ENCODE data around the gene ZCCHC24. TPM values are rescaled to one million over a fixed set of nuclear protein-coding genes. Genes with fewer than 3 reads are reported as not detected.

ZCCHC24 gene
- total and polyA plus RNA-seq, 2 donors from 2014 or later = 8.4 to 21.3 TPM

DNA sequence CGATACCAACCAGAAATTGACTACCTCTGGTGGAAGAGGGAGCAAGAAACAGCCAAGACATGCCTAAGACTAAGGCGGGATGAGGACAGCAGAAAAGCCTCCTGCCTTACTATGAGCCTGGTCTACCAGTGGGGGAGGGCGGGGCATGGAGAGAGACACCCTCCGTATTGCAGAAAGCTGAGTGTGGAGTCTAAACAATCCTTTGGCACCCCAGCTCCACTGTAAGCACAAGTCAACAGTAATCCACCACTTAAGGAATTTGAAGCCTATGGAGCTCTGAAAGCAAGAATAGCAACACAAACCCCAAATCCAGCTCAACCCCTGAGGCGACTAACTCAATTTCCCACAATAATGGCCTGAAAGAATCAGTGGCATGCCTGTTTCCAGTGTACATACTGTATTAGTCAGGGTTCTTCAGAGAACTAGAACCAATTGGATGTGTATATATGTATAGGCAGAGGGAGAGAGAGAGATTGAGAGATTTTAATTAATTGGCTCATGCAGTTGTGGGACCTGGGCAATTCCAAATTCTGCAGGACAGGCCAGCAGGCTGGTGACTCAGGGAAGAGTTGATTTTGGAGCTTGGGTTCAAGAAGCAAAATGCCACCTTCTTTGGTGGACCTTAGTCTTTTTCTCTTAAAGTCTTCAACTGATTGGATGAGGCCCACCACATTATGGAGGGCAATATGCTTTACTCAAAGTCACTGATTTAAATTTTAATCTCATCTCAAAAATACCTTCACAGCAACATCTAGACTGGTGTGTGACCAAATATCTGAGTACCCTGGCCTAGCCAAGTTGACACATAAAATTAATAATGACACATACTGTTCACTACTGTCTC is 84.7 kb downstream of the ZCCHC24 start:
- no peak for DNase-seq
- Histone ChIP-seq H3K9me3 (ENCODE audit: control insufficient read depth in 2 of 3, insufficient read depth in 1 of 3, low read length in 3 of 3) (no peaks in the 10 kb centered on the region), H3K27me3 (ENCODE audit: control insufficient read depth, insufficient read depth, low read length) (no peaks in the 10 kb centered on the region), H3K4me1 (ENCODE audit: control insufficient read depth in 2 of 3, insufficient read depth in 2 of 3, low read depth in 1 of 3, low read length in 3 of 3) (no peaks in the 10 kb centered on the region), H3K27ac (ENCODE audit: low read depth in 2 of 2, low read length in 2 of 2) (no peak overlapping the region), H3K36me3 (ENCODE audit: control insufficient read depth in 2 of 3, insufficient read depth in 3 of 3, low read length in 3 of 3) (no peaks in the 10 kb centered on the region), H3K4me3 (ENCODE audit: low read length in 3 of 3) (no peak overlapping the region), H3K9ac (ENCODE audit: low read length in 3 of 3) (no peak overlapping the region)
- FAIRE-seq = no peak
- intact Hi-C loops (cut with DNase I) = no loop called here
- TF ChIP-seq, protein P1, sequence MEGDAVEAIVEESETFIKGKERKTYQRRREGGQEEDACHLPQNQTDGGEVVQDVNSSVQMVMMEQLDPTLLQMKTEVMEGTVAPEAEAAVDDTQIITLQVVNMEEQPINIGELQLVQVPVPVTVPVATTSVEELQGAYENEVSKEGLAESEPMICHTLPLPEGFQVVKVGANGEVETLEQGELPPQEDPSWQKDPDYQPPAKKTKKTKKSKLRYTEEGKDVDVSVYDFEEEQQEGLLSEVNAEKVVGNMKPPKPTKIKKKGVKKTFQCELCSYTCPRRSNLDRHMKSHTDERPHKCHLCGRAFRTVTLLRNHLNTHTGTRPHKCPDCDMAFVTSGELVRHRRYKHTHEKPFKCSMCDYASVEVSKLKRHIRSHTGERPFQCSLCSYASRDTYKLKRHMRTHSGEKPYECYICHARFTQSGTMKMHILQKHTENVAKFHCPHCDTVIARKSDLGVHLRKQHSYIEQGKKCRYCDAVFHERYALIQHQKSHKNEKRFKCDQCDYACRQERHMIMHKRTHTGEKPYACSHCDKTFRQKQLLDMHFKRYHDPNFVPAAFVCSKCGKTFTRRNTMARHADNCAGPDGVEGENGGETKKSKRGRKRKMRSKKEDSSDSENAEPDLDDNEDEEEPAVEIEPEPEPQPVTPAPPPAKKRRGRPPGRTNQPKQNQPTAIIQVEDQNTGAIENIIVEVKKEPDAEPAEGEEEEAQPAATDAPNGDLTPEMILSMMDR (IDR thresholded peaks at IDR 0.05; ENCODE audit: borderline replicate concordance, extremely low read depth, insufficient read depth) = no peak

GRCh38 chr10:79359816-79360498 is 85.5 kb downstream of the ZCCHC24 start:
- no peak for FAIRE-seq
- Histone ChIP-seq H3K36me3 (ENCODE audit: control insufficient read depth in 2 of 3, insufficient read depth in 3 of 3, low read length in 3 of 3) (no peaks in the 10 kb centered on the region), H3K9me3 (ENCODE audit: control insufficient read depth in 2 of 3, insufficient read depth in 1 of 3, low read length in 3 of 3) (no peaks in the 10 kb centered on the region), H3K9ac (ENCODE audit: low read length in 3 of 3) (no peak overlapping the region), H3K4me1 (ENCODE audit: control insufficient read depth in 2 of 3, insufficient read depth in 2 of 3, low read depth in 1 of 3, low read length in 3 of 3) (no peaks in the 10 kb centered on the region), H3K27me3 (ENCODE audit: control insufficient read depth, insufficient read depth, low read length) (no peaks in the 10 kb centered on the region), H3K4me3 (ENCODE audit: low read length in 3 of 3) (no peak overlapping the region), H3K27ac (ENCODE audit: low read depth in 2 of 2, low read length in 2 of 2) (no peak overlapping the region)
- DNase-seq = no peak
- TF ChIP-seq, protein P1 (IDR thresholded peaks at IDR 0.05; ENCODE audit: borderline replicate concordance, extremely low read depth, insufficient read depth) = no peak
- intact Hi-C loops (cut with DNase I) = no loop called here

DNA sequence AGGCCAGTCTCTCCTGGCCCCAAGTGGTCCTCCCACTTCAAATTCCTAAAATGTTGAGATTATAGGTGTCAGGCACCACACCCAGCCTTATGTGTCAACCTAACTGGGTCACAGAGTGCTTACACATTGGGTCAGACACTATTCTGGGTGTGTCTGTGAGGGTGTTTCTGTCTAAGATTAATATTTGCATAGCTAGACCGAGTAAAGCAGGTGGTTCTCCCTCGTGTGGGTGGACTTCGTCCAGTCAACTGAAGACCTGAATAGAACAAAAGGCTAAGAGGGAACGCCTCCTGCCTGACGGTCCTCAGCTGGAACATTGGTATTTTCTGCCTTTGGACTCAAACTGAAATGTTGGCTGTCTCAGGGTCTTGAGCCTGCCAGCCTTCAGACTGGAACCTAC is 86.6 kb downstream of the ZCCHC24 start:
- TF ChIP-seq, protein P1 (IDR thresholded peaks at IDR 0.05; ENCODE audit: borderline replicate concordance, extremely low read depth, insufficient read depth) = no peak
- no peak for DNase-seq
- Histone ChIP-seq H3K4me3 (ENCODE audit: low read length in 3 of 3) (no peak overlapping the region), H3K27ac (ENCODE audit: low read depth in 2 of 2, low read length in 2 of 2) (no peak overlapping the region), H3K4me1 (ENCODE audit: control insufficient read depth in 2 of 3, insufficient read depth in 2 of 3, low read depth in 1 of 3, low read length in 3 of 3) (no peaks in the 10 kb centered on the region), H3K36me3 (ENCODE audit: control insufficient read depth in 2 of 3, insufficient read depth in 3 of 3, low read length in 3 of 3) (peaks cover 4 to 10% (median 9%) of the 10 kb centered on the region in 3 donors), H3K9me3 (ENCODE audit: control insufficient read depth in 2 of 3, insufficient read depth in 1 of 3, low read length in 3 of 3) (no peaks in the 10 kb centered on the region), H3K9ac (ENCODE audit: low read length in 3 of 3) (no peak overlapping the region), H3K27me3 (ENCODE audit: control insufficient read depth, insufficient read depth, low read length) (no peaks in the 10 kb centered on the region)
- intact Hi-C loops (cut with DNase I) = no loop called here
- FAIRE-seq = no peak

All from kidney (tissue), 14 donors.